Measurements from ENCODE around the gene TFAP2A.

- TF ChIP-seq CTCF (conservative IDR thresholded peaks at IDR 0.05) (no peak), ZFX (IDR thresholded peaks at IDR 0.05) (no peak)
Observed at GRCh38 chr6:10460096-10460495, 45.2 kb upstream of the TFAP2A start.
